Mesendoderm (in vitro differentiated cells): ENCODE data around the gene MAPK9.
"Not testable (repeated sequence)": the region's sequence is repeated elsewhere in the genome, so short reads cannot be mapped to it uniquely, and the experiment has no call there.

ENCODE experiments used
- DNase-seq: peaks from one replicate; pipeline ENCODE4 v3.0.0; 2013
- H2AK5ac ChIP-seq: 2 replicates; pipeline ENCODE4 v1.6.1; 2013; ENCODE audit warnings: low read length, inconsistent platforms
- H2BK120ac ChIP-seq: 2 replicates; pipeline ENCODE4 v1.6.1; 2013; ENCODE audit warnings: low read depth, mild to moderate bottlenecking, low read length, moderate library complexity, mixed read lengths
- H2BK15ac ChIP-seq: replicated peaks from 2 replicates; pipeline ENCODE4 v1.6.1; 2013; ENCODE audit warnings: low read depth, mild to moderate bottlenecking, moderate library complexity
- H2BK5ac ChIP-seq: 2 replicates; pipeline ENCODE4 v1.6.1; 2013; ENCODE audit warnings: low read length, inconsistent platforms
- H3K18ac ChIP-seq: 2 replicates; pipeline ENCODE4 v1.6.1; 2013; ENCODE audit warnings: mild to moderate bottlenecking, low read length, mixed read lengths
- H3K23ac ChIP-seq: one replicate; pipeline ENCODE4 v1.6.1; 2013; ENCODE audit warnings: low read length
- H3K27ac ChIP-seq: 2 replicates; pipeline ENCODE4 v1.5.1; 2013; ENCODE audit warnings: low read depth, mild to moderate bottlenecking, inconsistent platforms, low read length, moderate library complexity
- H3K27me3 ChIP-seq: 2 replicates; pipeline ENCODE4 v1.6.1; 2013; ENCODE audit warnings: low read length, control low read depth, mild to moderate bottlenecking, inconsistent platforms; ENCODE audit not compliant: insufficient read depth, poor library complexity
- H3K36me3 ChIP-seq: 2 replicates; pipeline ENCODE4 v1.6.1; 2013; ENCODE audit warnings: low read length, inconsistent platforms; ENCODE audit not compliant: control insufficient read depth, insufficient read depth
- H3K4ac ChIP-seq: one replicate; pipeline ENCODE4 v1.6.1; 2013; ENCODE audit warnings: low read depth, mild to moderate bottlenecking, low read length, moderate library complexity
- H3K4me1 ChIP-seq: 2 replicates; pipeline ENCODE4 v1.6.1; 2013; ENCODE audit warnings: low read depth, low read length, inconsistent platforms; ENCODE audit not compliant: control insufficient read depth
- H3K4me2 ChIP-seq: 2 replicates; pipeline ENCODE4 v1.6.1; 2013; ENCODE audit warnings: low read length
- H3K4me3 ChIP-seq: 2 replicates; pipeline ENCODE4 v1.5.1; 2013; ENCODE audit warnings: mild to moderate bottlenecking, low read length
- H3K56ac ChIP-seq: one replicate; pipeline ENCODE4 v1.6.1; 2013; ENCODE audit warnings: low read length
- H3K79me1 ChIP-seq: 2 replicates; pipeline ENCODE4 v1.6.1; 2013; ENCODE audit warnings: low read length, inconsistent platforms
- H3K79me2 ChIP-seq: 2 replicates; pipeline ENCODE4 v1.6.1; 2013; ENCODE audit warnings: mild to moderate bottlenecking, low read length; ENCODE audit not compliant: control insufficient read depth, insufficient read depth
- H3K9ac ChIP-seq: 2 replicates; pipeline ENCODE4 v1.6.1; 2013; ENCODE audit warnings: low read length, inconsistent platforms
- H4K5ac ChIP-seq: one replicate; pipeline ENCODE4 v1.6.1; 2013; ENCODE audit warnings: low read length
- H4K8ac ChIP-seq: one replicate; pipeline ENCODE4 v1.6.1; 2013; ENCODE audit warnings: low read depth, mild to moderate bottlenecking, control low read depth, low read length, moderate library complexity
- WGBS: extraction: QIAGEN DNeasy Blood & Tissue Kit; methylation state at CpG from one replicate; pipeline ENCODE4 v1.1.7; 2013; ENCODE audit warnings: low lambda C conversion rate, missing lambda C conversion rate; ENCODE audit not compliant: insufficient coverage; ENCODE audit errors: extremely low coverage; 5-methylcytosine and 5-hydroxymethylcytosine counted together

The MAPK9 gene

DNA sequence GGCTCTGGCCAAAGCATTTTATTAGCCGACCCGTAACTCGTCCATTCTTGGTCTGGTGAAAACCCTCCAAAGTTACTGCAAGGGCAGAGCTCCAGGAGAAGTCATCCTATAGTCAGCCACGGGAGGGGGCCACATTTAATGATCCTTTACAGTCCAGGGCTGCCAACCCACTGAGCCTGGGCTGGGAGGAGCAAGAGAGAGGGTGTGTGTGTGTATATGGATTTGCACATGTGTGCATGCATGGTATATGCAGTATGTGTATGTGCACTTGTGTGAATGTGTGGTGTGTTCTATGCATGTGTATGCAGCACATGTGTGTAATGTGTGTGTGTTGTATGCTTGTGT, 78.7 kb downstream of the MAPK9 start:
- Histone ChIP-seq H3K18ac (no peak overlapping the region), H4K5ac (no peak overlapping the region), H2BK15ac (no peak overlapping the region), H3K23ac (no peak overlapping the region), H3K4me2 (no peak overlapping the region), H3K9ac (no peak overlapping the region), H3K36me3 (no peaks in the 10 kb centered on the region), H2BK120ac (no peak overlapping the region), H3K27me3 (no peaks in the 10 kb centered on the region), H3K4me1 (no peaks in the 10 kb centered on the region), H3K4ac (no peak overlapping the region), H3K79me1 (no peaks in the 10 kb centered on the region), H3K79me2 (no peaks in the 10 kb centered on the region), H3K56ac (no peak overlapping the region), H4K8ac (no peak overlapping the region), H2AK5ac (no peak overlapping the region), H2BK5ac (no peak overlapping the region), H3K27ac (no peak overlapping the region), H3K4me3 (no peak overlapping the region)
- no peak for DNase-seq
- WGBS, result no CpG with 5 or more reads among the region's 4 CpGs

DNA sequence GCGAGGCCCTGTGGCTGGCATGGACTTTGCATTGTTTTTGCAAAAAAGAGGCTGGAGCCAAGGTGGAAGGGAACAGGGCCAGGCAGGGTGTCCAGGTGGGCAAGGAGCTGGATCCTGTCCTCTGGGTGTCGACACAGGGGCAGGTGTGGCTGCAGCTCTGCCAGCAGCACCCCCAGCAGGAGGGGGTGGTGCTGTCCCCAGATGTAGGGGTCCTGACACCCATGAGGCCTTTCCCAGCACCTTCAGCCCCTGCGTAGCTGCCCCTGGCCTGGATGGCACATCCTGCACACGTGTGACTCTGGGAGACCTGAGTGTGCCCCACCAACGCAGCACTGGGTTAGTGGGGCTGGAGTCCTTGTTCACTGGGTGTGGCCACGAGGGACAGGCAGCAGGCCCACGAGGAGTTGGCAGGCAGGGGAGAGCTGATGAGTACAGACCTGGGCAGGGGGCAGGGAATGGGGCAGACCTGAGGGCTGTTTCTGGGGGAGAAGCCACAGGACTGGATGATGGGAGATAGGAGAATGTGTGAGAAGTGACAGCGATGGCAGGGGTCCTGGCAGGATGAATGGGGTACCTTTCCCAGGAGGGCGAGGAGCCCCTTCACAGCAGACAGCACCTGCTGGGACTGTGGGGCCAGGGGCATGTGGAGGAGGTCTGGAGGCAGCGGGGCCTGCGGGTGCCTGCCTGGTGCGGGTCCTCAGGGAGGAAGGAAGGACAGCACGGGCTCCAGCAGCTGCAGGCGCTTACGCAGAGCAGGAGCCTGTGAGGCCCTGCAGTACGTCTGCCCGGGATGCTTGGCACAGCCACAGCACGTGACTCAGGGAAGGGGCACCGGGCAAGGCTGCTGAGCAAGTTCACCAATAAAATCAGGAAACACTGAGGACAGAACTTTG, 79.3 kb downstream of the MAPK9 start:
- Histone ChIP-seq H2BK5ac (no peak overlapping the region), H3K4me3 (no peak overlapping the region), H3K4me1 (no peaks in the 10 kb centered on the region), H2AK5ac (no peak overlapping the region), H3K36me3 (no peaks in the 10 kb centered on the region), H3K4ac (no peak overlapping the region), H3K27me3 (no peaks in the 10 kb centered on the region), H3K79me1 (no peaks in the 10 kb centered on the region), H3K18ac (no peak overlapping the region), H4K8ac (no peak overlapping the region), H3K56ac (no peak overlapping the region), H3K27ac (no peak overlapping the region), H3K23ac (no peak overlapping the region), H2BK120ac (no peak overlapping the region), H3K79me2 (no peaks in the 10 kb centered on the region), H3K9ac (no peak overlapping the region), H4K5ac (no peak overlapping the region), H3K4me2 (no peak overlapping the region), H2BK15ac (no peak overlapping the region)
- WGBS, result no CpG with 5 or more reads among the region's 19 CpGs
- no peak for DNase-seq

DNA sequence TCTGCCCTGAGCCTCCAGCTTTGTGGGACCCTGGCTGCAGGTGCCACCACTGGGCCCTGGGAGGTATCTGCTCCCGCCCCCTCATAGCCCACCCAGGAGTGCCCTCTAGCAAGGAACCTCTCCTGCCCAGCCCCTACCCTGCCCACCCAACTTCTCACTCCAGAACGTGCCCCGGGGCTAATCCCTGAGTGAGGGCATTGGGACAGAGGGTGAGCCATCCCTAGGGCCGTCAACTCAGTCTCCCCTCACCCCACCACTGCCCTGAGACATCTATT, 80.2 kb downstream of the MAPK9 start:
- no peaks in the 10 kb centered on the region for H3K27me3 ChIP-seq
- WGBS, result no CpG with 5 or more reads among the region's 4 CpGs
- no peak overlapping the region for H3K4me3 ChIP-seq
- no peak overlapping the region for H3K18ac ChIP-seq
- no peak overlapping the region for H2BK5ac ChIP-seq
- no peak overlapping the region for H2BK15ac ChIP-seq
- DNase-seq, result no peak
- no peak overlapping the region for H3K23ac ChIP-seq
- no peak overlapping the region for H2BK120ac ChIP-seq
- no peak overlapping the region for H3K56ac ChIP-seq
- no peaks in the 10 kb centered on the region for H3K79me1 ChIP-seq
- no peak overlapping the region for H3K27ac ChIP-seq
- no peak overlapping the region for H2AK5ac ChIP-seq
- H3K4me1 ChIP-seq, result no peaks in the 10 kb centered on the region
- no peak overlapping the region for H4K5ac ChIP-seq
- H4K8ac ChIP-seq, result no peak overlapping the region
- H3K4ac ChIP-seq, result no peak overlapping the region
- no peak overlapping the region for H3K9ac ChIP-seq
- H3K4me2 ChIP-seq, result no peak overlapping the region
- no peaks in the 10 kb centered on the region for H3K79me2 ChIP-seq
- H3K36me3 ChIP-seq, result no peaks in the 10 kb centered on the region

DNA sequence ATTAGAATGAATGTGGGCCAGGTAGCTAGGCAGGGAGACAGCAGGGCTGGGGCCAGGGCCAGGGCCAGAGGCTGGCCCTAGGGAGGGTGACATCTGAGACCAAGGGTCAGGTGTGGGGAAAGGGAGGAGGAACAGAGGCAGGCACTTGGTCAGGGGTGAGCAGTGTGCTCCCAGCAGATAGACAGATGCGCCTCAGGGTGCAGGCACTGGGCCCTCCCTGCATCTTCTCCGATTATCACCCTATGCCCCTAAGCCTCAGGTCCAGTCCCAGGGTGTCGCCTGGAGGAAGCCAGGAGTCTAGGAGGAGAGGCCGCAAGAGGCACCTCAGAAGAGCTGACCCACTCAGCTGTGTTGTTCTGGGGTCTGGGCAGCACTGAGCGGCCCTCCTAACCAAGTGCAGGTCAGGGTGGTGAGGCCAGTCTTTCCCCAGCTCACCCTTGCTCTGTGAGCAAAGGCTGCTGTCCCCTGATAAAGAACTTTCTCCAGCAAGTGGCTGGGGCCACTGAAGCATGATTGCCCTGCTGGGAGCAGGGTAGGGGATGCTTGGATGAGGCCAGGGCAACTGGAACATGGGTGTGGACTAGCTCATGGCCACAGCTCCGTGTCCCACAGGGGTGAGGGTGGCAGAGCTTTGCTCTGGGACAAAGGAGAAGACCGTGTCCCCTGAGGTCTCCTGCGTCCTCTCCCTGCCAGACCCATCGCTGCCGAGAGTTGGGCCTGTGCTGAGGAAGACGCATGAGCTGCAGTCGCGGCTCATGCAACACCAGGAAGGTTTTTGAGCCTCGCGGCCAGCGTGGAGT, 80.7 kb downstream of the MAPK9 start:
- Histone ChIP-seq H3K79me1 (no peaks in the 10 kb centered on the region), H3K23ac (no peak overlapping the region), H2BK5ac (no peak overlapping the region), H3K56ac (no peak overlapping the region), H3K18ac (no peak overlapping the region), H4K5ac (no peak overlapping the region), H3K36me3 (no peaks in the 10 kb centered on the region), H3K79me2 (no peaks in the 10 kb centered on the region), H2AK5ac (no peak overlapping the region), H3K4ac (no peak overlapping the region), H2BK15ac (no peak overlapping the region), H4K8ac (no peak overlapping the region), H3K4me2 (no peak overlapping the region), H3K4me3 (no peak overlapping the region), H2BK120ac (no peak overlapping the region), H3K9ac (no peak overlapping the region), H3K27me3 (no peaks in the 10 kb centered on the region), H3K4me1 (no peaks in the 10 kb centered on the region), H3K27ac (no peak overlapping the region)
- no peak for DNase-seq
- WGBS, result no CpG with 5 or more reads among the region's 16 CpGs

DNA sequence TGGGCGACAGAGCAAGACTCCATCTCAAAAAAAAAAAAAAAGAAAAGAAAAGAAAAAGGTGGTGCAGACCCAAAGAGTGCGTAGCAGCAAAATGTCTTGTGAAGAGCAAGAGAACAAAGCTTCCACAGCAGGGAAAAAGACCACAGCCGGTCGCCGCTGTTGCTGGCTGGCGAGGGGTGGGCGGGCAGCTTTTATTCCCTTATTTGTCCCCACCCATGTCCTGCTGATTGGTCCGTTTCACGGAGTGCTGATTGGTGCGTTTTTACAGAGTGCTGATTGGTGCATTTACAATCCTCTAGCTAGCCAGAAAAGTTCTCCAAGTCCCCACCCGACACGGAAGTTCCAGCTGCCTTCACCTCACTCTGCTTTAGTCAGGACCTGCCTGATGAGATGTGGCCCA, 81.8 kb downstream of the MAPK9 start:
- not testable (repeated sequence) for H4K5ac ChIP-seq, H3K18ac ChIP-seq, DNase-seq, H3K4me3 ChIP-seq, H3K23ac ChIP-seq, H3K27me3 ChIP-seq, H4K8ac ChIP-seq, H3K79me1 ChIP-seq, H3K4me1 ChIP-seq, H3K79me2 ChIP-seq, H3K56ac ChIP-seq, H3K4ac ChIP-seq, H3K4me2 ChIP-seq, H2BK120ac ChIP-seq, H2BK15ac ChIP-seq, H3K9ac ChIP-seq, H3K36me3 ChIP-seq, H3K27ac ChIP-seq, H2AK5ac ChIP-seq, H2BK5ac ChIP-seq
- WGBS, result no CpG with 5 or more reads among the region's 12 CpGs
